ENCODE results near the gene OR4C16.

DNA sequence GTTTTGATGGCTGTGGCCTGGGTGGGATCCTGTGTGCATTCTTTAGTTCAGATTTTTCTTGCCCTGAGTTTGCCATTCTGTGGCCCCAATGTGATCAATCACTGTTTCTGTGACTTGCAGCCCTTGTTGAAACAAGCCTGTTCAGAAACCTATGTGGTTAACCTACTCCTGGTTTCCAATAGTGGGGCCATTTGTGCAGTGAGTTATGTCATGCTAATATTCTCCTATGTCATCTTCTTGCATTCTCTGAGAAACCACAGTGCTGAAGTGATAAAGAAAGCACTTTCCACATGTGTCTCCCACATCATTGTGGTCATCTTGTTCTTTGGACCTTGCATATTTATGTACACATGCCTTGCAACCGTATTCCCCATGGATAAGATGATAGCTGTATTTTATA lies 620 bp downstream of the OR4C16 start:
- TF ChIP-seq CTCF (IDR thresholded peaks at IDR 0.05 in 8 of 11, conservative IDR thresholded peaks at IDR 0.05 in 3 of 11) (no peak), POLR2A (IDR thresholded peaks at IDR 0.05) (no peak)

Data from spleen (tissue), 7 donors.